ENCODE measurements around the gene FAM222A. TPM values are rescaled to one million over a fixed set of nuclear protein-coding genes. Genes with fewer than 3 reads are reported as not detected.

The FAM222A gene
- total and polyA plus RNA-seq, 2 of the 4 experiments (the other 2 are of a cell fraction): under 0.01 to 0.32 TPM

DNA sequence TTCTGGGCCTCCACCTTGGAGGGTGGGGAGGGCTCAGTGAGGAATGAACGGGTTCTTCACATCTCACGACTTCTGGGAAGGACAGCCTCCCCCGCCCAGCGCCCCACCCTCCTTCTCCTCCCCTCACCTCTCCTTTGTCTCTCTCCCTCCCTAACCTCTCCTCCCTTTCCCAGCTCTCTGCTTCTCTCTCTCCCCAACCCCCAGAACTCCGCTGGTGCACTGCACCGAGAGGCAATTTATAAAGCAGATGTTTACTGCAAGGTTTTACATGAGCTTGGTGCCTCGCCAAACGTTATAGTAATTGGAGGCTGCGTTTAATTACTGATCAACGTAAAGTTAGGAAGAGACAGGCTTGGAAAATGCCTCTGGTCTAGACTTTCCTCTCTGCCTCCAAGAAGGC lies 42.9 kb upstream of the FAM222A start:
- Histone ChIP-seq H2AK5ac (ENCODE audit: low read depth, low read length) (no peak overlapping the region), H4K20me1 (ENCODE audit: insufficient read depth, low read length) (no peaks in the 10 kb centered on the region), H3K4me3 (ENCODE audit: insufficient read depth, low read depth, low read length) (no peak overlapping the region), H4K5ac (ENCODE audit: low read depth, low read length) (no peak overlapping the region), H3K27ac (ENCODE audit: insufficient read depth, low read length) (no peak overlapping the region), H3K4me1 (ENCODE audit: control insufficient read depth, insufficient read depth, low read length) (no peaks in the 10 kb centered on the region), H3K18ac (ENCODE audit: low read depth, low read length) (no peak overlapping the region), H2AK9ac (replicated peaks; ENCODE audit: low read depth, low read length, poor library complexity) (no peak overlapping the region), H3K27me3 (ENCODE audit: control insufficient read depth, insufficient read depth, low read length) (peaks cover 26% of the 10 kb centered on the region), H3K9ac (ENCODE audit: low read depth, low read length) (no peak overlapping the region), H3K79me1 (ENCODE audit: low read depth in 1 of 2, low read length in 2 of 2) (no peaks in the 10 kb centered on the region), H2BK5ac (ENCODE audit: low read depth, low read length, poor library complexity, severe bottlenecking) (no peak overlapping the region), H4K91ac (ENCODE audit: insufficient read depth, low read depth, low read length) (no peak overlapping the region), H2BK15ac (ENCODE audit: low read depth, low read length) (no peak overlapping the region), H3K36me3 (ENCODE audit: control insufficient read depth, insufficient read depth, low read length) (no peaks in the 10 kb centered on the region), H3K14ac (replicated peaks; ENCODE audit: low read depth, low read length) (no peak overlapping the region), H3K4ac (ENCODE audit: low read depth, low read length) (no peak overlapping the region), H3K9me1 (ENCODE audit: insufficient read depth, low read length) (peaks cover 3% of the 10 kb centered on the region; the same call in 1 of the 2 replicates), H2BK20ac (ENCODE audit: low read depth, low read length) (no peak overlapping the region), H3K9me3 (ENCODE audit: control insufficient read depth, insufficient read depth, low read length) (peaks cover 2% of the 10 kb centered on the region; the same call in 1 of the 2 replicates), H3K4me2 (ENCODE audit: low read depth, low read length) (no peak overlapping the region), H3K56ac (ENCODE audit: extremely low read depth, insufficient read depth, low read length) (no peak overlapping the region), H2BK120ac (ENCODE audit: low read depth, low read length) (no peak overlapping the region), H4K8ac (ENCODE audit: low read depth in 2 of 2, low read length in 2 of 2) (no peak overlapping the region), H2AFZ (replicated peaks; ENCODE audit: low read length, poor library complexity) (no peak overlapping the region), H3K23ac (ENCODE audit: low read depth, low read length) (no peak overlapping the region)
- dilution Hi-C loops (cut with HindIII; ENCODE audit: low sequenced_read_pairs, unreplicated experiment): no loop called here
- in situ Hi-C loops (cut with MboI; ENCODE audit: low sequenced_read_pairs): no loop called here
- CTCF ChIA-PET: no interaction called here
- TF ChIP-seq FOS (IDR thresholded peaks at IDR 0.05; ENCODE audit: low read depth, low read length) (no peak), RAD21 (IDR thresholded peaks at IDR 0.05; ENCODE audit: low read length) (no peak), RCOR1 (IDR thresholded peaks at IDR 0.05; ENCODE audit: insufficient replicate concordance, low read length) (no peak), NFE2L2 (IDR thresholded peaks at IDR 0.05; ENCODE audit: low read depth, low read length) (no peak), POLR2A (IDR thresholded peaks at IDR 0.05; ENCODE audit: low read depth, low read length) (no peak), SMC3 (IDR thresholded peaks at IDR 0.05; ENCODE audit: low read depth, low read length) (no peak), CEBPB (IDR thresholded peaks at IDR 0.05; ENCODE audit: low read depth, low read length) (no peak), CHD1 (IDR thresholded peaks at IDR 0.05; ENCODE audit: low read depth, low read length) (no peak), BHLHE40 (IDR thresholded peaks at IDR 0.05; ENCODE audit: low read depth, low read length) (no peak), MAZ (IDR thresholded peaks at IDR 0.05; ENCODE audit: borderline replicate concordance, low read depth, low read length) (no peak), MXI1 (IDR thresholded peaks at IDR 0.05; ENCODE audit: borderline replicate concordance, low read depth, low read length) (no peak), MAFK (IDR thresholded peaks at IDR 0.05; ENCODE audit: low read depth, low read length) (no peak)
- TF ChIP-seq, protein P1, sequence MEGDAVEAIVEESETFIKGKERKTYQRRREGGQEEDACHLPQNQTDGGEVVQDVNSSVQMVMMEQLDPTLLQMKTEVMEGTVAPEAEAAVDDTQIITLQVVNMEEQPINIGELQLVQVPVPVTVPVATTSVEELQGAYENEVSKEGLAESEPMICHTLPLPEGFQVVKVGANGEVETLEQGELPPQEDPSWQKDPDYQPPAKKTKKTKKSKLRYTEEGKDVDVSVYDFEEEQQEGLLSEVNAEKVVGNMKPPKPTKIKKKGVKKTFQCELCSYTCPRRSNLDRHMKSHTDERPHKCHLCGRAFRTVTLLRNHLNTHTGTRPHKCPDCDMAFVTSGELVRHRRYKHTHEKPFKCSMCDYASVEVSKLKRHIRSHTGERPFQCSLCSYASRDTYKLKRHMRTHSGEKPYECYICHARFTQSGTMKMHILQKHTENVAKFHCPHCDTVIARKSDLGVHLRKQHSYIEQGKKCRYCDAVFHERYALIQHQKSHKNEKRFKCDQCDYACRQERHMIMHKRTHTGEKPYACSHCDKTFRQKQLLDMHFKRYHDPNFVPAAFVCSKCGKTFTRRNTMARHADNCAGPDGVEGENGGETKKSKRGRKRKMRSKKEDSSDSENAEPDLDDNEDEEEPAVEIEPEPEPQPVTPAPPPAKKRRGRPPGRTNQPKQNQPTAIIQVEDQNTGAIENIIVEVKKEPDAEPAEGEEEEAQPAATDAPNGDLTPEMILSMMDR (conservative IDR thresholded peaks at IDR 0.05; ENCODE audit: low read depth, low read length): no peak
- TF ChIP-seq, protein P2, sequence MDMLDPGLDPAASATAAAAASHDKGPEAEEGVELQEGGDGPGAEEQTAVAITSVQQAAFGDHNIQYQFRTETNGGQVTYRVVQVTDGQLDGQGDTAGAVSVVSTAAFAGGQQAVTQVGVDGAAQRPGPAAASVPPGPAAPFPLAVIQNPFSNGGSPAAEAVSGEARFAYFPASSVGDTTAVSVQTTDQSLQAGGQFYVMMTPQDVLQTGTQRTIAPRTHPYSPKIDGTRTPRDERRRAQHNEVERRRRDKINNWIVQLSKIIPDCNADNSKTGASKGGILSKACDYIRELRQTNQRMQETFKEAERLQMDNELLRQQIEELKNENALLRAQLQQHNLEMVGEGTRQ (IDR thresholded peaks at IDR 0.05; ENCODE audit: low read depth, low read length): no peak
- TF ChIP-seq, protein P3, sequence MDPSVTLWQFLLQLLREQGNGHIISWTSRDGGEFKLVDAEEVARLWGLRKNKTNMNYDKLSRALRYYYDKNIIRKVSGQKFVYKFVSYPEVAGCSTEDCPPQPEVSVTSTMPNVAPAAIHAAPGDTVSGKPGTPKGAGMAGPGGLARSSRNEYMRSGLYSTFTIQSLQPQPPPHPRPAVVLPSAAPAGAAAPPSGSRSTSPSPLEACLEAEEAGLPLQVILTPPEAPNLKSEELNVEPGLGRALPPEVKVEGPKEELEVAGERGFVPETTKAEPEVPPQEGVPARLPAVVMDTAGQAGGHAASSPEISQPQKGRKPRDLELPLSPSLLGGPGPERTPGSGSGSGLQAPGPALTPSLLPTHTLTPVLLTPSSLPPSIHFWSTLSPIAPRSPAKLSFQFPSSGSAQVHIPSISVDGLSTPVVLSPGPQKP (IDR thresholded peaks at IDR 0.05; ENCODE audit: borderline replicate concordance, low read depth, low read length): no peak
- BruUV-seq (replicated peaks): no TSS peak
- POLR2A ChIA-PET (ENCODE audit: unreplicated experiment): no interaction called here
- ATAC-seq (ENCODE audit: low read depth) (no peak), DNase-seq (no peak)
- intact Hi-C loops (cut with micrococcal nuclease): no loop called here
- WGBS, 2 experiments (ENCODE audit: extremely low coverage in 2 of 2, insufficient read length in 1 of 2): 0% methylated on average over 4 of the region's 10 CpGs; no CpG with 5 or more reads in 1 of the 2 experiments
